Measurements from ENCODE around the gene WAPL.
"Not testable (repeated sequence)": the region's sequence is repeated elsewhere in the genome, so short reads cannot be mapped to it uniquely, and the experiment has no call there.

The WAPL gene

GRCh38 chr10:86389441-86390193 lies 132.0 kb downstream of the WAPL start:
- peak; percentile 49 for DNase-seq (ENCODE audit: low spot score)

- not testable (repeated sequence) for DNase-seq (ENCODE audit: low spot score)
Measured at GRCh38 chr10:86389109-86389440, 132.5 kb downstream of the WAPL start.

- no peak for DNase-seq (ENCODE audit: low spot score)
Measured at GRCh38 chr10:86388119-86388704, 133.4 kb downstream of the WAPL start.

GRCh38 chr10:86387178-86387794 lies 134.3 kb downstream of the WAPL start:
- DNase-seq (ENCODE audit: low spot score) = no peak

- DNase-seq (ENCODE audit: low spot score) = peak; percentile 8
Measured at GRCh38 chr10:86385806-86386205, 135.8 kb downstream of the WAPL start.

Measured in AG20443 (cell line).